AG04449 (cell line): ENCODE data around the gene TBC1D19.

ENCODE experiments used
- CTCF ChIA-PET: fragments of 350-600 bp; formaldehyde crosslinking; extraction: SDS; loops from one replicate; lab custom pipeline; 2021; ENCODE audit warnings: antibody characterized with exemption; lab: Yijun Ruan, JAX
- POLR2A ChIA-PET: fragments of 400-600, 350-600 bp; formaldehyde crosslinking; extraction: SDS; loops from one replicate; lab custom pipeline; 2020; ENCODE audit warnings: antibody characterized with exemption, inconsistent platforms; lab: Yijun Ruan, JAX
- DNase-seq: peaks from one replicate; pipeline ENCODE4 v3.0.0-alpha.2; 2010; ENCODE audit warnings: low read depth, low spot score
- H3K4me3 ChIP-seq: 2 replicates; pipeline ENCODE4 v1.5.1; 2011; ENCODE audit warnings: low read depth, mild to moderate bottlenecking, control low read depth, low read length
- TF ChIP-seq, protein P1 (sequence below): IDR thresholded peaks from one replicate; pipeline ENCODE4 v1.5.1; 2011; ENCODE audit warnings: mild to moderate bottlenecking, moderate library complexity, low read length, control low read depth, inconsistent platforms; ENCODE audit not compliant: insufficient read depth; ENCODE audit errors: missing control alignments

TBC1D19 gene

GRCh38 chr4:26784207-26784865, 200.5 kb downstream of the TBC1D19 start:
- no peak overlapping the region for H3K4me3 ChIP-seq
- CTCF ChIA-PET = no interaction called here
- POLR2A ChIA-PET = no interaction called here
- no peak for DNase-seq
- TF ChIP-seq, protein P1, sequence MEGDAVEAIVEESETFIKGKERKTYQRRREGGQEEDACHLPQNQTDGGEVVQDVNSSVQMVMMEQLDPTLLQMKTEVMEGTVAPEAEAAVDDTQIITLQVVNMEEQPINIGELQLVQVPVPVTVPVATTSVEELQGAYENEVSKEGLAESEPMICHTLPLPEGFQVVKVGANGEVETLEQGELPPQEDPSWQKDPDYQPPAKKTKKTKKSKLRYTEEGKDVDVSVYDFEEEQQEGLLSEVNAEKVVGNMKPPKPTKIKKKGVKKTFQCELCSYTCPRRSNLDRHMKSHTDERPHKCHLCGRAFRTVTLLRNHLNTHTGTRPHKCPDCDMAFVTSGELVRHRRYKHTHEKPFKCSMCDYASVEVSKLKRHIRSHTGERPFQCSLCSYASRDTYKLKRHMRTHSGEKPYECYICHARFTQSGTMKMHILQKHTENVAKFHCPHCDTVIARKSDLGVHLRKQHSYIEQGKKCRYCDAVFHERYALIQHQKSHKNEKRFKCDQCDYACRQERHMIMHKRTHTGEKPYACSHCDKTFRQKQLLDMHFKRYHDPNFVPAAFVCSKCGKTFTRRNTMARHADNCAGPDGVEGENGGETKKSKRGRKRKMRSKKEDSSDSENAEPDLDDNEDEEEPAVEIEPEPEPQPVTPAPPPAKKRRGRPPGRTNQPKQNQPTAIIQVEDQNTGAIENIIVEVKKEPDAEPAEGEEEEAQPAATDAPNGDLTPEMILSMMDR = no peak

- DNase-seq = no peak
- POLR2A ChIA-PET = no interaction called here
- TF ChIP-seq, protein P1 = no peak
Measured at GRCh38 chr4:26785312-26785711, 201.4 kb downstream of the TBC1D19 start.

GRCh38 chr4:26785810-26786209, 201.9 kb downstream of the TBC1D19 start:
- TF ChIP-seq, protein P1 = no peak
- no peak overlapping the region for H3K4me3 ChIP-seq
- POLR2A ChIA-PET = no interaction called here
- CTCF ChIA-PET = no interaction called here
- no peak for DNase-seq

More at GRCh38 chr4:26785312-26785711, 201.4 kb downstream of the TBC1D19 start:
- no peak overlapping the region for H3K4me3 ChIP-seq
- CTCF ChIA-PET = no interaction called here

DNA sequence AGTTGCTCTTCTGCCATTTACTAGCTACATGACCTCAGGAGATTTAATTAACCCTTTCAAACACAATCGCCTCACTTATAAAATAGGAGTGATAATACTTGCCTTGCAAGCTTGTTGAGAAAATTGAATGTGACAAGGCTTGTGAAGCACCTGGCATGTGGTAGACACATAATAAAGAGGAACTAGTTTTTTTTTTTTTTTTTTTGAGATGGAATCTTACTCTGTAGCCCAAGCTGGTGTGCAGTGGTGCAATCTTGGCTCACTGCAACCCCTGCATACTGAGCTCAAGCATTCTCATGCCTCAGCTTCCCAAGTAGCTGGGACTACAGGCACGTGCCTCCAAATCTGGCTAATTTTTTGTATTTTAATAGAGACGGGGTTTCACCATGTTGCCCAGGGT, 203.0 kb downstream of the TBC1D19 start:
- no peak overlapping the region for H3K4me3 ChIP-seq
- POLR2A ChIA-PET = no interaction called here
- CTCF ChIA-PET = no interaction called here
- no peak for DNase-seq
- TF ChIP-seq, protein P1 = no peak

GRCh38 chr4:26787461-26788340, 203.8 kb downstream of the TBC1D19 start:
- TF ChIP-seq, protein P1 = no peak
- no peak overlapping the region for H3K4me3 ChIP-seq
- no peak for DNase-seq
- ChIA-PET CTCF (interaction anchor here (1.8 kb wide), 1 partner anchor 11 kb away, joined by 6 read pairs; no protein-coding TSS in a partner anchor), POLR2A (no interaction called here)

DNA sequence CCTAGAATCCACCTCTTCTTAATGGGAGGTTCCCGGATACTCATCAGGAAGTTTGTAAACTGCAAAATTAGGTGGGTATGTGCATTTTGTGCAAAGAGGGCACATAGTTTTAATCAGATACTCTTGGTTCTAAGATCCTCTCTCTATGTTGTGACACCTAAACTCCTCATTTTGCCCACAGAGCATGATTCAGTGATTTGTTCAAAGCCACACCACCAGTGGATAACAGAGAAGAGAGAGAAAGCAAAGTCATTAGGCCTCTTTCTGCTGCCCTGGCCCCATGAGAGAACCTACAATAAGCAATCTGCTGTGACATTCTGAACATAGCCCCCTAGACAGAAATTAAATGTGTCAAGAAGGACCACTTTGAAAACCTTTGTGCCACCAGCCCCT, 204.5 kb downstream of the TBC1D19 start:
- no peak for DNase-seq
- H3K4me3 ChIP-seq = no peak overlapping the region
- ChIA-PET CTCF (interaction anchor here (1.8 kb wide), 1 partner anchor 12 kb away, joined by 6 read pairs; no protein-coding TSS in a partner anchor), POLR2A (no interaction called here)
- TF ChIP-seq, protein P1 = no peak
